Skeletal muscle cell (primary cell): ENCODE results near the gene DIDO1.
A peak's percentile ranks its signal among the peaks of the same experiment; 100 is the strongest.
"Not testable (repeated sequence)": the region's sequence is repeated elsewhere in the genome, so short reads cannot be mapped to it uniquely, and the experiment has no call there.

ENCODE experiments used
- DNase-seq: peaks from one replicate; pipeline ENCODE4 v3.0.0-alpha.2; 2010; ENCODE audit warnings: low read depth
- H3K4me3 ChIP-seq: 2 replicates; pipeline ENCODE4 v1.5.1; 2011; ENCODE audit warnings: low read depth, mild to moderate bottlenecking, control low read depth, low read length, moderate library complexity

The DIDO1 gene

DNA sequence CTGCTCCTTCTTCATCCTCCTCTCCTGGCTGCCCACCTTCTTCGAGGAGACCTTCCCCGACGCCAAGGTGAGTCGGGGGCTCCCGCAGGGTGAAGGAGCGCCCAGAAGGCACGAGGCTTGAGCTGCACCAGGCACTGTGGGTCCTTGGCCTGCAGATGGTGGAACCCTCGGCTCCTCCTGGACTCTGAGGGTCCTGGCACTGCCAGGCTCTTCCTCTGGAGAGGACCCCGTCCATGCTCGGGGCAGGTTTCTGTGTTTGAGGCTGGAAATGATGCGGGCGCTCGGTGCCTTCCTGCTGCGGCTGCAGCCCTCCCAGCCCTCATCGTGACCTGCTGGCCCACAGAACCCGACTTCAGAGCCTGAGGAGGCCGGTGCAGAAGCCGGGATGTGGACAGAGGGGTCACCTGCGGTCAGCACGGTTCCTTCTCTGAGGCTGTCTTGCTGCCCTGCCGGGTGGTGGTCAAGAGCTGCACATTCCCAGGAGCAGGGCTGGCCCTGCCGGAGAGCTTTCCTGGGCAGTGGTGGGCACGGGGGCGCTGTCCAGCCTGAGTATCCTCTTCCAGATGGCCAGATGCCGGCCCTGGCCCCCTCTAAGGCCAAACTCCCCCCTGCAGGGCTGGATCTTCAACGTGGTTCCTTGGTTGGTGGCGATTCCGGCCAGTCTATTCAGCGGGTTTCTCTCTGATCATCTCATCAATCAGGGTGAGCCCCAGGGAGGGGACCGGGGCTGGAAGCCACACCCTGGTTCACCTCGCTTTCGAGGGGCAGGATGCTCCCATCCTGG is 37.5 kb upstream of the DIDO1 start:
- no peak overlapping the region for H3K4me3 ChIP-seq
- DNase-seq, result no peak

DNA sequence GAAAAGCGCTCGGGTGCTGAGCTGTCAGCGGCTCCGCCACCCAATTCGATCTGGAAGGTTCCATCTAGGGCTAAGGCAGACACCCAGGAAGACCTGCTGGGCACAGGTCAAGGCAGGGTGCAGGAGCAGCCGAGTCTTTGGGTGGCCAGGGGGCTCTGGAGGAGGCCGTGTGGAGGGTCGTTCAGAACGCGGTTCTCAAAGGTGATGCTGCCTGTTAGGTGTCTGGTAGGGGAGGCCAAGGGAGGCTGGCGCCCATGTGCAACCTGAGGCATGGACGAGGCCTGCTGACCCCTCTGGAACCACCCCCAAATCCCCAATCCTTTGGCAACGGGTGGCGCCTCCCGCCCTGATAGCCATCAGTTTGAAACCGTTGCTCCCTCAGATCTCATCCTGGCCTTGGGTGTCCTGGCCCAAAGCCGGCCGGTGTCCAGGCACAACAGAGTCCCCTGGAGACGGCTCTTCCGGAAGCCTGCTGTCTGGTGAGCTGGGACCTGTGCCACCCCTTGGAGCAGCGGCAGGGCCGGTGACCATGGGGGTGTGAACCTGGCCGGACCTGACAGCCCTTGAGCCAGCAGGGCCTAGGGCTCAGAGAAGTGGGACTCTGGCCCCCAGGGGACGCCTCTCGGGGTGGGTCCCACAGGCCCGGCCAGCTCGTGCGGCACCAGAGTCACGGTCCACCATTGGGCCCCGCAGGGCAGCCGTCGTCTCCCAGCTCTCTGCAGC is 36.7 kb upstream of the DIDO1 start:
- no peak for DNase-seq
- no peak overlapping the region for H3K4me3 ChIP-seq

DNA sequence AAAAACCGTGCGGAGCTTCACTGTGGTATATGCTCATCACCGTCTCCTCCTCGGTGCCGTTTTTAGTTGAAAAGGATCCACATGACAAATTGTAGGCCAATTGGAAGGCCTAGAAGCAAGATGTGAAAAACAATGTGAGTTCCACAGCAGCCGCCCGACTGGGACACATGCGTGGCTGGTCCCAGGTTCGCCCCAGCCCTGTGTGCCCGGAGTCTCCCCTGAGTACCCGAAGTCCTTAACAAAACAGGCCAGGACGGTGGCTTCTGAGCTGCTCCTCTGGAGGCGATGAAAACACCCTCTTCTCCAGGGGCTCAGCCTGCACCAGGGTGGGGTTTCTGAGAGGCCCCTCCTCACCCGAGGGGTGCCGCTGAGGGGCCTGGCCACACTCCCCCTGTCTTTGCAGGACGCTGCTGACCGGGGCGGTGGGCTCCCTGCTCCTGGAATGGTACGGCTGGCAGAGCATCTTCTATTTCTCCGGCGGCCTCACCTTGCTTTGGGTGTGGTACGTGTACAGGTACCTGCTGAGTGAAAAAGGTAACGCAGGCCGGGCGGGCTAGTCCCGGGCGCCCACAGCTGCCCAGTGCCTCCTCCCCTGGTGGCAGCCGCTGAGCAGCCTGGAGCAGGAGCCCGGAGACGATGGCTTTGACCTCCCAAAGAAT is 36.0 kb upstream of the DIDO1 start:
- no peak overlapping the region for H3K4me3 ChIP-seq
- no peak for DNase-seq

DNA sequence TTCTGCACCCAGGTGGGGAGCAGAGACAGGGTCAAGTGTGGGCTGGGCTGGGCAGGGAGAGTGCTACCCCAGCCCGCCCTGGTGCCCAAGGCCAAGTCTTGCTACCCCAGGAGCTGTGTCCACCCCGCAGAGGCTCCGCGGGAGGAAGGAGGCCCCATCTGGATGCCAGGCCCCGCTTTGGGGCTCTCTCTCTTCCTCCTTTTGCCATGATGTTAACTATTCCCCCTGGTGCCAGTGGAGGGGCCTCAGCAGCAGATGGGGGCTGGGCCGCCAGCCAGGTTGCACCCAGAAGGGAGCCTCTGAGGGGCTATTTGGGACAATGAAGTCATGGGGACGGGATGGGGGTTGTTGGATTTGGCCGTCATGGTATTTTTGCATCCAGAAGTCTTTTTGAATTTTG is 35.5 kb upstream of the DIDO1 start:
- H3K4me3 ChIP-seq, result no peak overlapping the region
- DNase-seq, result no peak

DNA sequence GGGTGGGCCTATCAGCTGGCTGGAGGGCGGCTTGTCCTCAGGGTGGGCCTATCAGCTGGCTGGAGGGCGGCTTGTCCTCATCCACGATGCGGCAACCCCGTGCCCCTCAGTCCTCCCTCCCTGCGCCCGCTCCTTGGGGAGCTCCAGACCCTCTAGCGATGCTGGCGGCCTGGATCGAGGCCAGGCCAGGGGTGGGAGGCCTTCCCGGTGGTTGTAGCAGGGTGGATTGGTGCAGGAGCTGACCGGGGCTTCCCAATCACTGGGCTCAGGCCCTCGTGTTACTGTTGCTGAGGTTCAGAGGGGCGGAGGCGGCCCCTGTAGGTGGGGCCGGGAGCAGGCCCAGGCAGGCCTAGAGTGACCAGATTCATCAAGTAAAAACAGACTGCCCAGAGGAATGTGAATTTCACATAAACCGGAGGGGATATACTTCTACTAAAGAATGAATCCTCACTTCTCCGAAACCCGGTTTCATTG is 35.0 kb upstream of the DIDO1 start:
- no peak for DNase-seq
- no peak overlapping the region for H3K4me3 ChIP-seq

DNA sequence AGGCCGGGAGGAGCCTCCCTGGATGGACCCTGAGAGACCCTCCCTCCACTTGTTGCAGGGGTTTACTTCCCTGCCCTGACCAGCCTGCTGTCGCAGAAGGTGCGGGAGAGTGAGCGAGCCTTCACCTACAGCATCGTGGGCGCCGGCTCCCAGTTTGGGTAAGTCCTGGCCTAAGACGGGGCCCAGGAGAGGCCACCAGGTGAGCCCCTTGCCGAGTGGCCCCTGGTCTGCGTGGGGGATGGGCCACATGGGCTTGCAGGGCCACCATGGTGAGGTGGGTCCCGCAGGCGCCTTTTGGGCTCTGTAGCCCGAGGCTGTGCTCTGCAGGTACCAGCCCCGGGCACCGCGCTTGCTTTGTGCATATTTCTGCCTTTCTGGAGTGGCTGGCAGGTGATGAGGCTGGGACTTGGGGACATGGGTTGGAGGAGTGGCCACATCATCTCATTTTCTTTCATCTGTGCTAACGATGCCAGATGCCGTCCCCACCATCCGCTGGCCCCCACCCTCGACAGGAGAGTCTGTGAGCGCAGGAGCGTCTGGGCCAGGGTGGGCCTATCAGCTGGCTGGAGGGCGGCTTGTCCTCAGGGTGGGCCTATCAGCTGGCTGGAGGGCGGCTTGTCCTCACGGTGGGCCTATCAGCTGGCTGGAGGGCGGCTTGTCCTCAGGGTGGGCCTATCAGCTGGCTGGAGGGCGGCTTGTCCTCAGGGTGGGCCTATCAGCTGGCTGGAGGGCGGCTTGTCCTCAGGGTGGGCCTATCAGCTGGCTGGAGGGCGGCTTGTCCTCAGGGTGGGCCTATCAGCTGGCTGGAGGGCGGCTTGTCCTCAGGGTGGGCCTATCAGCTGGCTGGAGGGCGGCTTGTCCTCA is 34.4 kb upstream of the DIDO1 start:
- DNase-seq, H3K4me3 ChIP-seq: not testable (repeated sequence)

DNA sequence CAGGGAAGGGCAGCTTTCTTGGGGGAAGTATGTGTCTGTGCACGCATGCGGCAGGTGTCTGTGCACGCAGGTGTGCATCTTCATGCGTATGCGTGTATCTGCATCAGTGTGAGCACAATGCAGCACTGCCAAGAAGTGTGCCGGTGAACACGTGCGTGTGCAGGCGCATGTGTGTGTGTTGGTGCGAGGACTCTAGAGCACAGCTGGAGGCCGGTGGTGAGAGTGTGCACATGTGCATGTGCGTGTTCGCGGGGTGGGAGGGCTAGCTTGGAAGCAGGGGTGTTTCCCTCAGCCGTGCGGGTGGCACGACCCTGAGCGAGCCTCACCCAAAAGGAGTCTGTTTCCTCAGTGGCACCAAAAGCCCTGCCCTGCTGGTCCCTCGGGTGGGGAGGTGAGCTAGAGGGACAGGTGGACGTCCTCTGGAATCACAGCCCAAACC is 33.7 kb upstream of the DIDO1 start:
- DNase-seq, result no peak
- H3K4me3 ChIP-seq, result no peak overlapping the region

DNA sequence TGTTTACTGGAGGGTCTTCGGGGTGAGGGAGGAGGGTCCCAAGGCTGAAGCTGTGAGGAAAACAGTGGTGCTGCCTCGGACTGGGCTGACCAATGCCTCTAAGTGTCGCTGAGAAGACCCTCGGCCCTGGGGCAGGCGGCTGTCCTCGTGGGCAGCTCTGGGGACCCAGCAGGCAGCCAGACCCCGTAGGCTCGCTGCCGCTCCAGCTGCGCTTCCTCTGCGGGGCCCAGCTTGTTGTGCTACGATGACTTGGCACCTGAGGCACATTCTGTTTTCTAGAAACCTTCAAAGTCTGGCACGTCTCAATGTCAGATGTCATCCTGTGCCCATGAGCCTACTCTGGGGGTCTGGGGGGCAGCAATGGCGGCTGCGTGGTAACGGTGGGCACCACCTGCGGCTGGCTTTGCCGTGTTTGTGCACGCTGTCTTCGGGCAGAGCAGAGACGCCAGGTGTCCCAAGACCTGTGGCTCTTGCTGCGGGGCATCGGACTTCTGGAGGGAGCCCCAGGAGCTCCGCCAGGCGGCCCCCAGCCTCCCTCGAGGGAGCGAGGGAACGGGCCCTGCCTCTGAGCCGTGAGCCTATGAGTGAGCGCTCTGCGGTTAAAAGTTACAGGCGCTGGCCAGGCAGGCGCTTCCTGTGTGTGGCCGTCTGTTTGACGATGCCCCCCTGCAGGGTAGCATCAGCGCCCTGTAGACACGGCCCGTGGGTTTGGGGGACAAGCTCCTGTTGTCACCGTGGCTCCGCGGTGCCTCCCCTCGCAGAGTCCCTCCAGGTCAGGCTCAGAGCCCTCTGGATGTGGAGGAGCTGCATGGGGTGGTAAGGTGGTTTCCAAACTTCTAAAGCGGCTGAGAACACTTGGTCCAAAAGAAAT is 33.0 kb upstream of the DIDO1 start:
- H3K4me3 ChIP-seq, result no peak overlapping the region

DNA sequence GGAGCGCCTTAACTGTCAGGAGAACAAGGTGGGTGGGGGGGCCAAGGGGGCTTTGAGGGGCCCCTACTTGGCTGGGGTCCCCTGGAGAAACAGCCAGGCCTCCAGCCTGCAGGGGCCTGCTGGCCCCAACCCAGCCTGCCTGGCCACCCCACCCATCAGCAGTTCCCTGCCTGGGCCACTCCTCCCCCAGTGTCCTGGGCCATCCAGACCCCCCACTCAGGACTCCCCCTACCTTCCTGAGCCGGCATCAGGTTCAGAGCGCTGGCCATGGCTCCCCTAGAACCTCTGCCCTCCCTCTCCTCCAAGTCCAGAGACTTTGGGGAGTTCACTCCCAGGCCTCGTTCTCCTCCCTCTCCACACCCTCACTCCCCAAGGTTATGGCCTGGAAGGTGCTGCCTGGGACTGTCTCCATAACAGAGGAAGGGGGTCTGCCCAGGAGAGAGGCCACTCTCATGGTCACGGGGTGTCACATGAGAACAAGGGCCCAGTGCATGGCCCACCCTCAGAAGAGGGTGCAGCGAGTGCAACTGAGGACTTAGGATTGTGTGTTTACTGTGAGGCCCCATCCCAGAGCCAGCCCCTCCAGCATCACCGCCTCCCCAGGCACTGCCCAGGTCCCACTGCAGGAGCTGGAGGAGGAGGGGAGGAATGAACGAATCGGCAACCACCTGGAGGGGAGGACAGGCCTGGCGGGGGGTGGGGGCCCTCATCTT is 32.2 kb upstream of the DIDO1 start:
- no peak overlapping the region for H3K4me3 ChIP-seq

More for the DNA sequence above, 33.0 kb upstream of the DIDO1 start:
- DNase-seq, result no peak

DNA sequence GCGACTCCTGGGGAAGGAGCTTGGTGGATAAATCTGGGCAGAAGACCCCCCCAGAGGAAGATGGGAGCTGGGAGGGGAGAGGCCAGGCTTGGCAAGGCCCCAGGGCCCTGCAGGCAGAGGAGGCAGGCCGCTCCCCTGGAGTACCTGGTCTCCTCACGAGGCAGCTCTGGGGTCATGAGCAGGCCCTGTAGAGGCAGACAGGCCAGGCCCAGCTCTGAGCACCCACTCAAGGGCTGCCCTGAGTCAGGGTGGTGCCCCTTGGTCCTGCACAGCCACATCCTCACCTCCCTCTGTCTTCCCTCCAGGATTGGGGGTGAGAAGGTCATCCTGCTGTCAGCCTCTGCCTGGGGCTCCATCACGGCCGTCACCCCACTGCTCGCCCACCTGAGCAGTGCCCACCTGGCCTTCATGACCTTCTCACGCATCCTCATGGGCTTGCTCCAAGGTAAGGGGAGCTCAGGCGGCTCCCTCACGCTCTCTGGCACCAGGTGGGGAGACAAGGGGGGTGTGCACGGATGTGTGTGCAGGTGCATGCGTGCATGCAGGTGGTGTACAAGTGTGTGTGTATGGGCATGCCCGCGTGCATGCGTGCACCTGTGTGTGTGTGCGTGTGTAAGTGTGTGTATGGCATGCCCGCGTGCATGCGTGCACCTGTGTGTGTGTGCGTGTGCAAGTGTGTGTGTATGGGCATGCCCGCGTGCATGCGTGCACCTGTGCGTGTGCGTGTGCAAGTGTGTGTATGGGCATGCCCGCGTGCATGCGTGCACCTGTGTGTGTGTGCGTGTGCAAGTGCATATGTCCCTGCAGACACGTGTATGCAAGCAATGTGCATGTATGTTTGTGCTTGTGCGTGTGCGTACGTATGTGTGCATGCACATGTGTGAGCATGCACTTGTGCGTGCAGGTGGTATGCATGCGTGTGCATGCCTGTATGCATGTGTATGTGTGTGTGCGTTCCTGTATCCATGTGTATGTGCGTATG is 31.1 kb upstream of the DIDO1 start:
- no peak for DNase-seq
- H3K4me3 ChIP-seq, result no peak overlapping the region

More for the DNA sequence above, 32.2 kb upstream of the DIDO1 start:
- DNase-seq, result no peak

DNA sequence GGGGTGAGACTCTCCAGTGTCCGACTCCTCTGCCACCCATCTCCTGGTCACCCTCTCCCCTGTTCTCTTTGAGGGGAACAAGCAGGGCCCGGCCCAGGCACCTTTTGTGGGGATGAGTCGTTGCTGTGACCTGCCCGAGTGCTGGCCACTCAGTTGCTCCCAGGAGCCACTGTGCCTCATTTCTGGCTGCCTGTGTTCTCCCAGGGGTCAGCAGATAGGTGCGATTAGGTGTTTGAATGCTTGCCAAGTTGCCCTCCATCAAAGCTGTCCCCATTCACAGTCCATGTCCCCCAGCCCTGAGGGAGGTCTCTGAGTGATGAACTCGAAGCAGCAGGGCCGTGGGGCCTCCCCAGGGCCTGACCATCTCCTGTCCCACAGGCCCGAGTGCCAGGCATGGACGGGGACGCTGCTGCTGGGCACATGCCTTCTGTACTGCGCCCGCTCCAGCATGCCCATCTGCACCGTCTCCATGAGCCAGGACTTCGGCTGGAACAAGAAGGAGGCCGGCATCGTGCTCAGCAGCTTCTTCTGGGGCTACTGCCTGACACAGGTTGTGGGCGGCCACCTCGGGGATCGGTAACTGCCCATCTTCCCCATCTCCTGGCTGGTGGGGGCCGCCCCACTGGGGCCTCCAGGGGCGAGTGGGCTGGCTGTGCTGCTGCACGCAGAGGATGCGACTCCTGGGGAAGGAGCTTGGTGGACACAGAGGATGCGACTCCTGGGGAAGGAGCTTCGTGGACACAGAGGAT is 30.3 kb upstream of the DIDO1 start:
- no peak for DNase-seq
- no peak overlapping the region for H3K4me3 ChIP-seq

DNA sequence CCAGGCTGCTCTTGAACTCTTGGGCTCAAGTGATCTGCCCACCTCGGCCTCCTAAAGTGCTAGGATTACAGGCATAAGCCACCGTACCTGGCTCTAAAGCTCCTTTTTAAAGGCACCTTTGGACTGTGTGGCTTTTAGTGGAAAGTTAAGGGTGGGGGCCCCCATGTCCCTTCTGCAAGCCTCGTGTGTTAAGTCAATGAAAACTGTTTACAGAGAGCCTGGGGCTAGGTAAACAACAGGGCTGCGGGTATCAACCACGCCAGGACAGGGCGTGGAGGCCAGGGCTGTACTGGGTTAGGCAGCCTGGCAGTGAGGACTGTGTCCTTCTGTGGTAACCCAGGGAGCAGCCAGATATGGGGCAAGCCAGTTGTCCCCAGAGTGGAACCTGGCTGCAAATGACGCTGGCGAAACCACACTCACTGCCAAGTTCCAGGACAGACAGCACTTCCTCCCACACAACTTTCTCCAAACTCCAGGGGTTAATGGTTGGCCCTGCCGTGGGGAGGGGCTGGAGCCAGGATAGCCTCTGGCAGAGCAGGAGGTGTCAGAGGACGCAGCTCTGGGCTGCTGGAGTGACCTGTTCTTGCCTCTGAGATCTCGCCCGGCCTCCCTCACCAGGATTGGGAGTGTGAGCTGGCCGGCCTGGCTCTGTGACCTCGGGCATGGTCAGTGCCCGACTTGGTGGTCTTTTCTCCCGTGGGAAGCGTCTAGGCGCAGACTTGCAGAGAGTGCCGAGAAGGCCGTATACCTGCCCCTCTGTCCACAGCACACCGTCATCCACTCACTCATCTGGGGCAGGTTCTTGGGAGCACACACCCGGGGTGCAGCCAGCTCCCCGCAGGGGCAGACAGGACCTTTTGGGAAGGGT is 29.4 kb upstream of the DIDO1 start:
- DNase-seq, result no peak
- H3K4me3 ChIP-seq, result no peak overlapping the region

DNA sequence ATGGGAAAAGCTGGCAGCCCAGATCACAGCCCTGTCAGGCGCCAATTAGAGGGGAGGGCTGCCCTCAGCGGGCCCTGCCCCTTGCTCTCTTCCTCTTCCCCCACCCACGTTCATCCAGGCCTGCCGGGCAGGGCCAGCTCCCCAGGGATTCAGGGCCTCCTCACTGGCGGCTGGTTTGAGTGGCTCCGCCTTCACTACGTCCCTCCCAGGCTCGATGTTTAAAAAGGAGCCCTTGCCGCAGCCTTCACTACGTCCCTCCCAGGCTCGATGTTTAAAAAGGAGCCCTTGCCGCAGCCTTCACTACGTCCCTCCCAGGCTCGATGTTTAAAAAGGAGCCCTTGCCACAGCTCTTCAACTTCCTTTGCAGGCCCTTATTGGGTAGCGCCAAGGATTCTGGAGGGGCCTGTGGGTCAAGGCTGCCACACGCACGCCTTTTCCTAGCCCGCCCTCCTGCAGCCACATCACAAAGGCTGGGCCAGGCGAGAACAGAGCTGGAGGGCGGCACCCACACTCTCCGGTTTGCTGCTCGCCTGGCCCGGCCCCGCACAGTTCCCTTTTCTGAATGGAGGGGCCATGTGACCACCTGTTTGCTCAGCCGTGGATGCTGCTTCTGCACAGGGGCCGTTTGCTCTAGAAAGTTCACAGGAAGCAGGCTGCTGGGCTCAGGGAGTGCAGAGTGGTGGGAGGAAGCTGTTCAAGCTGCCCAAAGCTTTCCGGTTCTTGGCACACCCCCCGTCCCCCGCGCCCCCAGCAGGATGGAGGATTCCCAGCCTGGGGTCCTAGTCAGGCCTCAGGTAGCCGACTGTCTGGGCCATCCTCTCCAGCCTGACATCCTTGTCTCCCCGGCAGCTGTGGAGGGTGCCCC is 27.8 kb upstream of the DIDO1 start:
- peak overlapping the region; percentile 16 for H3K4me3 ChIP-seq
- peak; percentile 27 for DNase-seq
